Stimulated activated CD8-positive, alpha-beta memory T cell treated with anti-CD3 and anti-CD28 coated beads, Interleukin-15, amount 100 ng/mL, for 24 hours (primary cell): Measurements from ENCODE around the gene ABHD17C.

Experiments used
- DNase-seq: peaks from one replicate; pipeline ENCODE4 v3.0.0-alpha.2; 2020; ENCODE audit warnings: low read depth

The ABHD17C gene

GRCh38 chr15:80689716-80690115, 5.4 kb upstream of the ABHD17C start:
- no peak for DNase-seq

GRCh38 chr15:80691575-80691974, 3.5 kb upstream of the ABHD17C start:
- DNase-seq = no peak

- no peak for DNase-seq
These were observed 1.2 kb upstream of the ABHD17C start for GRCh38 chr15:80693682-80694610.

DNA sequence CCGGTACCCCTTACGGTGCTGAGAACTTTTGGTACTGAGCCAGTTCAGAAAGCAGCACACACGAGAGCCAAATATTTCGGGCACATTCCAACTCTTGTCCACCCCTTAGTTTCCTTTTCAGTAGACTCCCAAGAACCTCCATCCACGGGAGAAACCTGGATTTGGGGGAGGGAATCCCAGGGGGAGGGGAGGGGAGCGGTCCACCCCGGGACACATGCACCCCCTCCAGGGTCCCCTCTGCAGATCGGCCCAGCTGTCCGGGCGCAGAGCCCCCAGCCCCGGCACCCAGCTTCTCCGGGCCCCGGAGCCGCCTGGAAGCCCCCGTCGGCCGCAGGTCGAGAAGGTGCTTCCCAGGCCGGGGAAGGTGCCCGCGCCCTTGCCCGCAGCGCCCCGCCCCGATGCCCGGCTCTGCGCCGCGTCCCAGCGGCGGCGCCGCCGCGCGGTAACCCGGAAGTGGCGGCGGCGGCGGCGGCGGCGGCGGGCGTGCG, 455 bp upstream of the ABHD17C start:
- DNase-seq = peak; percentile 13

DNA sequence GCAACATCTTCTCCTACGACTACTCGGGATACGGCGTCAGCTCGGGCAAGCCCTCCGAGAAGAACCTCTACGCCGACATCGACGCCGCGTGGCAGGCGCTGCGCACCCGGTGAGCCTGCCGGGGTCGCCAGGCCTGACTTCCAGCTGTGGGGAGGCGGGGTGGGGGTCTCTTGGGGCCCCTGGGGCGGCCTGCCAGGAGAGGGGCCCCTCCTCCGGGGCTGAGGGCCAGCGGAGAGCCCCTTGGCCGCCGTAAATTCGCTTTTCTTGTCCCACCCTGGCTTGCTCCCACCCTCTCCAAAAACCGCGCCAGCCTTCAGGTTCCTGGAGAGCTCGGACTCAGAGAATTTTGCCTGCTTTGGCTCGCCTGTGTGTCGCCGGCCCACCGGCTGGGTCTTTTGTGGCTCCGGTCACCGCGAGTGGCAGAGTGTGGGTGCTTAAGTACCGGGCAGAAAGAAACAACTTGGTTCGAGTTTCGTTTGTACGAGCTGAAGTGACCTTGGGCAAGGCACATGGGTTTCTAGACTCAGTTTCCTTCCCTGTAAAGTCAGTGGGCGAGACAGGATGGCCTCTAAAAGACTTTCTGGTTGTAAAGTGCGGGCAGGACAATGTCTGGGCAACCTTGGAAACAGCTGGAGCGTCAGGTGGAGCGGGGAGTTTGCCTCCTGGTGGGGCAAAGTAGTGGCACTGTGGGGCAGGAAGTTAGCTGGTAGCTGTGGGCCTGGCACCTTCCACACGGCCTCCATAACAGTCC, 976 bp downstream of the ABHD17C start:
- DNase-seq = no peak

GRCh38 chr15:80697075-80697685, 2.1 kb downstream of the ABHD17C start:
- no peak for DNase-seq

- no peak for DNase-seq
These were observed 3.6 kb downstream of the ABHD17C start for GRCh38 chr15:80698676-80699075.

DNA sequence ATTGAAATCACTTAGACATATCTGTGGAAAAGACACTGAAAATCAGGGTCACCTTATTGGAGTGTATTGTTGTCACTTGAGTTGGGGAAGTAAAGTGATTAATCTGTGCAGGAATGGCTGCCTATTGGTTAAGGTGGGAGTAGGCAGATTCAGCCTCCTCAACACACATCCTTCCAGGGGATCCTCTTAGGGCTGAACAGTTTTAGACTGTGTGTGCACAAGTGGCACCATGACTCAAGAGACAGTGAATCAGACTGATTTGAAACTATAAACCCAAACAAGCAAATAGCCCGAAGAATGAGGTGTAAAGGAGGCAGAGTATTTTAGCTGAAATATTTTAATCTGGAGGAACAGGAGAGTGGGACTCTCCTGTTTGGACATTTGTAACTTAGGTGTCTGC, 4.9 kb downstream of the ABHD17C start:
- DNase-seq = no peak

- no peak for DNase-seq
These were observed 6.7 kb downstream of the ABHD17C start for GRCh38 chr15:80701676-80702311.

DNA sequence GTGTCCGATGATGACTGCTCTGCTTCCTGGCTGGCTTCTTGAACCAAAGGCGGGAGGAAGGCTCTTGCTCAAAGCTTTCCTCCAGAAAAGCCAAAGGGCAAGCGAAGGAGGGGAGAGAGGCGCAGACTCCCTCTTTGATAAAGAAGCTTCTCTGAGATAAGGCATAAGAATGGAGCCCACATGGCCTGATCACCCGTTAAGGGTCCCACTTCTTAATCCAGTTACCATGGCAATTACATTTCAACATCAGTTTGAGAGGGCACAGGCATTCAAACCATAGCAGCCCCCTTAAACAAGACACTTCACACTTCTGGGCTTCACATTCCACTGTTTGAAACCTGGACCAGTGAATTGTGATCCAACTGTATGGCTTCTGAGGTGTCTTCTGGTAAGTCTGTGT, 8.0 kb downstream of the ABHD17C start:
- DNase-seq = no peak

DNA sequence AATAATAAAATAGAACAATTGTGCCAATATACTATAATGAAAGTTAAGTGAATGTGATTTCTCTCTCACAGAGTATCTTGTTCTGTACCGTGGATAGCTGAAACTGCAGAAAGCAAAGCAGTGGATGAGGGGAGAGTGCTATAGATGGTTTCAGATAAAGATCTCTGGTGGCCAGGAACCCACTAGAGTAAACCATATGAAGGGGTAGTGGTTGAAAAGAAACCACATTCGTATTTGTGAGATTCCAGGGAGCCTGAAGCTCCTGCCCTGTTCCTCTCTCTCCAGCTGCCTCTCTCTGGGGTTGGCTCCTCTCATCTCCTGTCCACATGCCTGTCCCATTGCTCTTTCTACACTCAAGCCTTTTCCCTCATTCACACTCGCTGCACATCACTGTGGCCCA, 8.9 kb downstream of the ABHD17C start:
- no peak for DNase-seq

GRCh38 chr15:80706161-80706560, 11.1 kb downstream of the ABHD17C start:
- DNase-seq = no peak

DNA sequence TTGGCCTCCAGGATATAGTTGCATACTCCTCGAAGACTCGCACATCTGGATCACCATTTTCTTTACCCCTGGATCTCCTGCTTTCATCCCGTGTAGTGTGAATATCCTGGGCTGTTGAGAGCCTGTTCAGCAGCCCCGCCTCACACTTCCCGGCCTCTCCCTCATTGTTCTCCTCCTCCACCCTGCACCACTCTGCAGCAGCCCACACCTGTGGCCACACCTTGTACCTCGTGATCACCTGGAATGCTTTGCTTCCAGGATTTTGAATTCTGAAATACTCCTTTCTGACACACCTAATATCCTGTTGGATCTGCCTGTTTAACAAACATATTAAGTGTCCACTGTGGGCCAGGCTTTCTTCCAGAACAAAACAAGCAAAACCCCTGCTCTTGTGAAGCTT, 14.4 kb downstream of the ABHD17C start:
- DNase-seq = no peak

- DNase-seq = no peak
These were observed 15.8 kb downstream of the ABHD17C start for GRCh38 chr15:80710635-80711554.

DNA sequence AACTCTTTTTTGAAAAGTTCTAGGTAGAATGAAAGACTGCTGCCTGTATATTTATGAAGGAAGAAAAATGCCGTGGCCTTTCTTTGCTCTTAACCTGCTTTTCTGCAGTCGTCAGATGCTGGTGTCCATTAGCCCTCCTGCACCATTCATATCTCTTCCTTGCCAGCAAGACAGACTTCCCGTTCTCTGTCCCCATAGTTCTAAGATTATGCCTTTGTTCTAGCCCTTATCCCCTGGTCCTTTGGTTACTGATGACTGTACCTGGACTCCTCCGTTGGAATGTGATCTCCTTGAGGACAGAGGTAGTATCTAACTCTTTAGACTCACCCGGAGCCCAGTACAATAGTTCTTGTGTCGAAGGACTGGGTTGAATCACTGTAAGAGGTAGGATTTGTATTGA, 16.8 kb downstream of the ABHD17C start:
- DNase-seq = no peak

- DNase-seq = no peak
These were observed 17.8 kb downstream of the ABHD17C start for GRCh38 chr15:80712956-80713355.

GRCh38 chr15:80721476-80721875, 26.4 kb downstream of the ABHD17C start:
- DNase-seq = no peak

GRCh38 chr15:80722811-80723210, 27.7 kb downstream of the ABHD17C start:
- no peak for DNase-seq

GRCh38 chr15:80727196-80727595, 32.1 kb downstream of the ABHD17C start:
- DNase-seq = no peak

- DNase-seq = no peak
These were observed 32.5 kb downstream of the ABHD17C start for GRCh38 chr15:80727596-80727995.

- no peak for DNase-seq
These were observed 35.3 kb downstream of the ABHD17C start for GRCh38 chr15:80730387-80730786.
